Measurements from ENCODE around the gene MROH7.
"Not testable (repeated sequence)": the region's sequence is repeated elsewhere in the genome, so short reads cannot be mapped to it uniquely, and the experiment has no call there.

Gene MROH7

DNA sequence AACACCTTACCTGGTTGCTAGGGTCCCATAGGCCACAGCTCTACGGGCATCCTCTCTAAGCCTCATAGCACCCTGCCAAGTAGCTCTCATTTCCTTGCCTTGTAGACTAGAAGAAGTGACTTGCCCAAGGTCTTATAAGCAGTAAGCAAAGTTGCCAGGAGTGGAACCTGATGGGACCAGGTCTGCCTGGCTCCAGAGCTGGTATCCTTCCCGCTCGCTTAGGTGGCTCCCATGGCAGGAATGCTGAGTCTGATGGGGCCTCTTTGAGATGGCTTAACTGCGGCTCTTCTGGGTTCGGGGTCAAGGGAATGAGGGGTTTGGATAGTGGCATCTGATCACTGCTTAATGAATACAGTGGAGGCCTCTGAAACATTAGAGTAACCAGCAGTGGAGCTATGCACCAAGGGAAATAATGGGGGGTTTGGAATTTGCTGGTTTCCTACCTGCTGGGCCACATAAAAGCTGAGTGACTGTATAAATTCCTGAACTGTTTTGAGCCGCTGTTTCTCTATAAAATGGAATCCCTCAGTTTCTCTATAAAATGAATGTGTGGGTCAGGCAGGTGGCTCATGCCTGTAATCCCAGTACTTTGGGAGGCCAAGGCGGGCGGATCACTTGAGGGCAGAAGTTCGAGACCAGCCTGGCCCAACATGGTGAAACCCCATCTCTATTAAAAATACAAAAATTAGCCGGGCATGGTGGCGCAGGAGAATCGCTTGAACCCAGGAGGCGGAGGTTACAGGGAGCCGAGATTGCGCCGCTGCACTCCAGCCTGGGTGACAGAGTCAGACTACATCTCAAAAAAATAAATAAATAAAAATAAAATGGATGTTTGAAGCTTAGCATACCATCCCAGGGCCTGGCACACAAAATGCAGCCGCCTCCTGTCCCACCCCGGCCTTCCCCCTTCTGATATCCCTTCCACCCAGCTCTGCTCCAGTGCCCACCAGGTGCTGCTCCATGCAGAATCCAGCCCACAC lies 30.7 kb upstream of the MROH7 start:
- no peak for DNase-seq

DNA sequence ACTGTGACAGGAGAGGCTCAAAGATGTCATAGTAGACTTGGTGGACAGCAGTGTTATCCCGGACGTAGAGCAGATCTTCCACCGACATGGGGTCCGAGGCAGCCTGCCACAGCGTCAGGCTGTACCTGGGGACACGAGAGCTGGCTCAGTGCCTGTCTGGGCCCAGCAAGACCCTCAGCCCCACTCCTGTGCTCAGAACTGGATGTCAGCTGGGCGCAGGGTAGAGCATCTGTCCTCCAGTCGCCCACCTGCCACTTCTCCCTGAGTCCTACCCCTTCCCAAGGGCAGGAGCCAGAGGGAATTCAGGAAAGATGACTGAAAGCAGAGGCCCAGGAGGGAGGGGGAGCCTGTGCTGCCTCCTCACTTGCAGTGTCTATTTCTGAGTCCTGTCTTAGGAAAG lies 30.0 kb upstream of the MROH7 start:
- DNase-seq: peak in 1 of 2 experiments; percentile 62

DNA sequence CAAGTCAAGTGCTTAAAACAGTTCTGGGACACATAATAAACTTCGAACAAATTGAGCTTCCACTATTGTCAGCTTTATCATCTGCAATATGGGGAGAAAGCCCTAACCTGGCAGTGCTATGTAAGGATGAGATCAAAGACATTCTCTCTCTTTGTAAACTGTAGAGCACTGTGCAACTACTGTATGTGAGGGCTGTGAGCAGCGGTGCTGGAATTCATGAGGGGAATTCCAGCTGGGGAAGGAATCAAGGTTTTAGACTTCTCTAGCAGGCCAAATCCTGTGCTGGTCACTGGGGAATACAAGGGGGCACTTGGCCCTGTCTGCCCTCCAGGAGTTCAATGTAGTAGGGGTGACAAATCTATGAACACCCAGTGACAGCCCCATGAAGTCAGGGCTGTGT lies 27.6 kb upstream of the MROH7 start:
- no peak for DNase-seq

DNA sequence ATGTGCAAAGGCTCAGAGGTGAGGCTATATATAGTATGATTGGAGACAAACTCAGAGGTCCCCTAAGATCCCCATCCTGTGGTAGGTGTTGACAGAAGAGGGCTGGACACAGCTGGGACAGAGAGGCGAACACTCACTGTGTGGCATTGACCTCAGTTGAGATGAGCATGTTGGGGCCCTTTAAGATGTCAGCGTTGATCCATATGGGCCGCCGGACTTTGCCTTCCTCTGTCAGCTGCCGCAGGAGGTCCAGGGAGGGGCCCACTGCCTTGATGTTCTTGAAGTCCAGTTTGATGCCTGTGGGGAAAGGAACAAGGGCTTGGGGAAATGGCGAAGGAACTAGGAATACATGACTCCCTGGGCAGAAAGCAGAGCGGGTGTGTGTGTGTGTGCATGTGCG lies 27.0 kb upstream of the MROH7 start:
- no peak for DNase-seq

DNA sequence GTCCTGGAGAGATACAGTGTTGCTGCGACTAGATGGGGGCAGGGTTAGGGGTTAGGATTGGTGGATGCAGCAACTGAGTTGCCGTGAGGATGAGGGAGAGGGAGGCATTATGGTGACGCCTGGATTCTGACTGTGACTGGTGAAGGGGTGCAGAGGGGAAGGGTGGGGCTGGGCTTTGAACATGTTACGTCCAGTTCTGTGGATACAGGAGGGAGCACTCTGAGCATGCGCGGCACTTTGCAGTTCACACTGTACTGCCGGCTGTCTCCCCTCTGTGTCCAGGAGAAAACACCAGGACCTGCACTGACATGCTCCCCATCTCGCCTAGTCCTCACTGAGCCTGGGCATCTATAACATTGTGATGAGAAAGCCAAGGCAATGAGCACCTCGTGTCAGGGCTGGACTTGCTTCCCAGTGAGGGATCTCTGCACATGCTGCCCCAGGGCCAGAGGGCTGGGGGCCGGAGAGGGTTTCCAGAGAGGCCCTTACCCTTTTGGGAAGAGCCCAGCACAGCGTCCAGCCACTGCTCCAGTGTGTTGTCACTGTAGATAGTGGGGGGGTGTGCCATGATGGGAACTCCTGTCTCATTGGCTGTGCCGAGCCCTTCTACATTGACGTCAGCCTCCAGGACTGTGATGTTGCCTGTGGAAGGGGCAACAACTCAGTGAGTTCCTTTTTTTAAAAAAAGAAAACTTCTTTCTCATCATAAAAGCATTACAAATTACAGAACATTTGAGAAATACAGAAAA lies 25.9 kb upstream of the MROH7 start:
- no peak for DNase-seq

DNA sequence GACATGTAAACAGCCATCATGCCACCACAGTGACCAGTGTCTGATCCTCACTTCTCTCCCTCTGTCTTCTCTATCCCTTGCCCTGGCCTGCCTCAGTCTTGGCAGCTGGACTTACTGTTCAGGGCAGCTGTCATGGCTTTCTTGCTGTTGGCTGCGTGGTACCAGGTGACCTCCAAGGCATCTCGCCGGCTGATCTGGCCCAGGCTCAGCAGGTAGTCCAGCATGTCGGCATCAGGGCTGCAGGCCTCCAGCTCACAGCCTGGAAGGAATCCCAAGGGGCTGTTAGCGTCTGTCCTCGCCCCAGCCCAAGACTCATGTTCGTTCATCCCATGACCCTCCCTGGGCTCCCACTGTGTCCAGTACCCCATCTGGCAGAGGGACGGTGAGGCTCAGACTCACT lies 21.8 kb upstream of the MROH7 start:
- no peak for DNase-seq

DNA sequence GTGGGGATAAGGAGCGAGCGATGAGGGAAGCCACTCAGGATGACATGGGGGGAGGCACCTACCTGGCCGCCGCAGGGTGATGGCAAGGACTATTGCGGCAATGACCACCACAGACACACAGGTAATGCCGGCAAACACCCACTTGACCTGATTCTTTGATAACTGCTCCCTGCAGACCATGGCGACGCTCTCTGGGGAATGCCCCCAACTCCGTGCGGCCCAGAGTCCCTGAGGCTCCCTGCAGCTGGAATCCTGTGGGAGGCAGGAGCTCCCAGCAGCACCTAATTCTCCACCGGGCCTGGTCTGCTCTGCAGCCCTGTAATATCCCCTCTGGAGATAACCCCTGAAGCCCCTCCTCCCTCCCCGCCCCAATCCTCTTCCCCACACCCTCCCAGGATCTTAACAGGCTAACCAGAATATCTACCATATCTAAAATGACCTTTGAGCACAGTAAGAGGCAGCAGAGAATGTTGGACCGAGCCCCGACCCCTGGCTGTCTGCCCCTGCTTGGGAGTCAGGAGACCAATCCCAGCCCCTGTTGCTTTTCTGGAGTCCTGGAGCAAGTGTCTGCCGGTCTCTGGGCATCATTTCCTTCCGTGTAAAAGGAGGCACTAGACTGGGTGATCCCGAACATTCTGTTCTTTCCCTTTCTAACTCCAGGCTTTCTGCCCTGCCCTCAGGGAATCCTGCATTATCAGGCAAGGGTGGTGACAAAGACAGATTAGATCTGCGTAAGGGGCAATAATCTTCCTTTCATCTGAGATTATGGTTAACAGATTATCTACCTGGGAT lies 18.2 kb upstream of the MROH7 start, which contains the start of gene FAM151A:
Gene FAM151A (minus strand): TSS at position 310 of the 792 bp plus-strand sequence. CDS start 130 bp downstream, at position 180.
- no peak for DNase-seq

DNA sequence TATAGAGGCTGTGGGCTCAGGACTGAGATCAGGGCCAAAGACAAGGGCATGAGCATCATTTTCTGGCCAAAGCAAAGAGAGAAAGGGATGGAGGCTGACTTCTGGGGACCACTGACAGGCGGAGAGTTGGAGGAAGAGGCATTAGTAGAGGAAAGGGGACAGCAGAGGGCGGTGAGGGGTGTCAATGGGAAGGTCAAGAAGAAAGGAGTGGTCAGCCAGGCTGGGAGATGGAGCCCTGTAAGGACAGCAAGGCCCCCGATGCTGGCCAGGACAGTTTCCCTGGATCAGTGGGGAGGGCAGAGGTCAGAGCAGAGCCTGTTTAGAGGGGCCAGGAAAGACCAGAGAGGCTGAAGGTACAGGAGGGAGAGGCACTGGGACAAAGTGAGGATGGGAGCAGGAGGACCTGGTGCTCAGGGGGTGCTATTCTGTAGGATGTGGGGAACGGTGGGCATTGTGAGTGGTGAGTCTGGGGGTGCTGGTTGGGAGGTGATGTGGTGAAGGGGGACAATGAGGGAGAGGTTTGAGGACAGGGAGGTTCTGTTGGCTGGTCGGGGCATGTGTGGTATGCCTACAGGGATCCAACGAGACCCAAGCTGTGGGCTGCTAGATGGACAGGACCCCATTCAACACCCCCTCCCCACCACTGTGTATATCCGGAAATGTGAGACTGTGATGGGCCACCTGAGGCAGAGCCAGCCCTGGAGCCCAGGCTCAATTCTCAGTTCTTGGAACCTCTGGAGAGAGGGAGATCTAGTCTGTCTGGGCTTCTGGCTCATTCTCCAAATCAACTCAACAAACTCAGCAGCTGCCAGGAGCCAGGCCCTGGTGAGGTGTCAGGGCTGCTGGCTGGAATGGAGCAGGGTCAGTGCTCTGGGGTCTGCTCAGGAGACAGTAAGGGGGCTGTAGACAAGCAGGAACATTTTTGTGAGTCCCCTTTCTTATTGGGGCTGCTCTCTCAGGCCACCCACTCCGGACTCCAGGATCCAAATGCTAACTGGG lies 16.8 kb upstream of the MROH7 start:
- DNase-seq: no peak

DNA sequence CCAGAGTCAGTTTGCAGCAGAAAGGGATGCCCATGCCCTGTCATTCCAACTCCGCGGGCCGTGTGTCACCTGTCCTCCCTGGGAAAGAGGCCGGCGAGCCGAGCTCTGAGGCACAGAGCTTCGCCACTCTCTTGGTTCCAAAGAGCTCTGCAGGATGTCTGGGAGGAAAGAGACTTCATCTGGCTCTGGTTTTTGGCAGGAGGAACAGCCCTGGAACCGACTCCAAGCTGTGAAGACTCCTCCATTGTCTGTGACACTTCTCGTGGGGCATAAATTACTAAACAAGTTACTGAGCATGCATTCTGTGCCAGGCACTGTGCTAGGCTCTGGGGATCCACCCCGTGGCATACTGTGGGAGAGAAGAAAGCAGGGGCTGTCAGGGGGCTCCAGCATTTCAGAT lies 14.4 kb upstream of the MROH7 start:
- no peak for DNase-seq

DNA sequence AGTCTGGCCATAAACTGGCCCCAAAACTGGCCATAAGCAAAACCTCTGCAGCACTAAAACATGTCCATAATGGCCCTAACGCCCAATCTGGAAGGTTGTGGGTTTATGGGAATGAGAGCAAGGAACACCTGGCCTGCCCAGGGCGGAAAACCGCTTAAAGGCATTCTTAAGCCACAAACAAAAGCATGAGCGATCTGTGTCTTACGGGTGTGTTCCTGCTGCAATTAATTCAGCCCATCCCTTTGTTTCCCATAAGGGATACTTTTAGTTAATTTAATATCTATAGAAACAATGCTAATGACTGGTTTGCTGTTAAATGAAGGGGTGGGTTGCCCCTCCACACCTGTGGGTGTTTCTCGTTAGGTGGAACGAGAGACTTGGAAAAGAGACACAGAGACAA lies 5.8 kb upstream of the MROH7 start:
- DNase-seq: not testable (repeated sequence)

DNA sequence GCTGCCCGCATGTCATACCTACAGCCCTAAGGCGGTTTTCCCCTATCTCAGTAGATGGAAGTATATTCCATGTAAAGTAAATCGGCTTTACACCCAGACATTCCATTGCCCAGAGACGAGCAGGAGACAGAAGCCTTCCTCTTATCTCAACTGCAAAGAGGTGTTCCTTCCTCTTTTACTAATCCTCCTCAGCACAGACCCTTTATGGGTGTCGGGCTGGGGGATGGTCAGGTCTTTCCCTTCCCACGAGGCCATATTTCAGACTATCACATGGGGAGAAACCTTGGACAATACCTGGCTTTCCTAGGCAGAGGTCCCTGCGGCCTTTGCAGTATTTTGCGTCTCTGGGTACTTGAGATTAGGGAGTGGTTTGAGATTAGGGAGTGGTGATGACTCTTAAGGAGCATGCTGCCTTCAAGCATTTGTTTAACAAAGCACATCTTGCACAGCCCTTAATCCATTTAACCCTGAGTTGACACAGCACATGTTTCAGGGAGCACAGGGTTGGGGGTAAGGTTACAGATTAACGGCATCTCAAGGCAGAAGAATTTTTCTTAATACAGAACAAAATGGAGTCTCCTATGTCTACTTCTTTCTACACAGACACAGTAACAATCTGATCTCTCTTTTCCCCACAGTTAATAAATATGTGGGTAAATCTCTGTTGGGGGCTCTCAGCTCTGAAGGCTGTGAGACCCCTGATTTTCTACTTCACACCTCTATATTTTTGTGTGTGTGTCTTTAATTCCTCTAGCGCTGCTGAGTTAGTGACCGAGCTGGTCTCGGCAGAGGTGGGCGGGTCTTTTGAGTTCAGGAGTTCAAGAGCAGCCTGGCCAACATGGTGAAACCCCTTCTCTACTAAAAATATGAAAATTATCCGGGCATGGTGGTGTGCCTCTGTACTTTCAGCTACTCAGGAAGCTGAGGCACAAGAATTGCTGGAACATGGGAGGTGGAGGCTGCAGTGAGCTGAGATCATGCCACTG lies 4.8 kb upstream of the MROH7 start:
- peak; percentile 24 to 61 for DNase-seq

DNA sequence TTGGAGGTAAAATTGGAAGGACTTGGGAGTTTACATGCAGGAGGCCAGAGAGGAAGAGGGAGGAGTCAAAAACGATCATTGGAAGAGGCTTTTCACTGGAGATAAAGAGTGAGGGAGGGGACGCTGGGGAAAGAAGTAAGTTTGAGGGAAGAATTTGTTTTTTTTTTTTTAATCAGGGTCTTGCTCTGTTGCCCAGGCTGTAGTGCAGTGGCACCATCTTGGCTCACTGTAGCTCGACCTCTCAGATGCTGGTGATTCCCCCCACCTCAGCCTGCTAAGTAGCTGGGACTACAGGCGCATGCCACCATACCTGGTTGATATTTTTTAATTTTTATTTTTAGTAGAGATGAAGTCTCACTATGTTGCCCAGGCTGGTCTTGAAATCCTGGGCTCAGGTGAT lies 1.2 kb upstream of the MROH7 start:
- DNase-seq: no peak

DNA sequence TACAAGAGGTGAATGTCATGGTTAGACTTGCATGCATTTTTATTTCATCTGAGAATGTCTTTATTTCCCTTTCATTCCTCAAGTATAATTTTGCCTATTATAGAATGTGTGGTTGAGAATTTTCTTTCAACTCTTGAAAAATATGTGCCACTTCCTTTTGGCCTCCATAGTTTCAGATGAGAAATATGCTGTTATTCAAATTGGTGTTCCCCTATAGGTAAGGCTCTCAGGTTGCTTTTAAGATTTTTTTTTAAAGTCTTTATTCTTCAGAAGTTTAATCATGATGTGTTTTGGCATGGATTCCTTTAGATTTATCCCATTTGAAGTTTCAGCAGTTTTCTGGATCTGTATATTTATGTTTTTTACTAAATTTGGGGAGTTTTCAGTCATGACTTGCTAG lies 2.1 kb downstream of the MROH7 start:
- DNase-seq: no peak

DNA sequence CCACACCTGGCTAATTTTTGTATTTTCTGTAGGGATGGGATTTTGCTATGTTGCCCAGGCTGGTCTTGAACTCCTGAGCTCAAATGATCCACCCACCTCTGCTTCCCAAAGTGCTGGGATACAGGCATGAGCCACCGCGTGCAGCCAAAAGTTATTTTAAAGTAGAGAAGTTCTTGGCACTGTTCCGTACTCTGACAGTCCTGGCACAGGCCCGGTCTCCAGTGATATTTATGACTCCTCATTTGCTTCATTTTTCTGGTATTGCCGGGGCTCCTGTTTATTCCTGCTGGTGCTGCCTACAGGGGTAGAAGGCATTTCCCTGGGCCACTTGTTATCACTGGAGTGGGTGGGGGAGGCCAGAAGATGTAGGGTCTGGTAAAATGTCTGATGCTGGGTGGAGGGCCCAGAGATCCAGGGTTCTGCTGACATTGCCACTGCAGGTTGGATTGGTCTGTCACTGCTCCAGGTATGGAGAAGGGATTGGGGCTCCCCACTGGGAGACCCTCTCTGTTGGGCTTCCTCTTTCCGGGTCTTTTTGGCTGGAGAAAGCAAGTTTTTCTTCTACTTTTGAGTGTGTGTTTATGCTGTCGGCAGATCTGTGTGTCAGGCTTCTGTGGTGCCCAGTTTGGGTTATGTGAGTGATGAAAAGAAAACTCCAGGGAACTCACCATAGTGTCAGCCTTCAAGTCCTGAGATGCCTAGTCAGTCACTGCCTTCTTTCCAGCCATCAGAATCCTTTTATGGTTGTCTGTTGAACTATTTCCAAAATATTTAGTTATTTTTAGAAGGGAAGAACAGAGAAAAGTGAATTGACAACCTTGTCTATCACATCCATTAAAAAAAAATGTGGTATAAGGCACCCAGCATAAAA lies 4.5 kb downstream of the MROH7 start:
- DNase-seq: no peak

DNA sequence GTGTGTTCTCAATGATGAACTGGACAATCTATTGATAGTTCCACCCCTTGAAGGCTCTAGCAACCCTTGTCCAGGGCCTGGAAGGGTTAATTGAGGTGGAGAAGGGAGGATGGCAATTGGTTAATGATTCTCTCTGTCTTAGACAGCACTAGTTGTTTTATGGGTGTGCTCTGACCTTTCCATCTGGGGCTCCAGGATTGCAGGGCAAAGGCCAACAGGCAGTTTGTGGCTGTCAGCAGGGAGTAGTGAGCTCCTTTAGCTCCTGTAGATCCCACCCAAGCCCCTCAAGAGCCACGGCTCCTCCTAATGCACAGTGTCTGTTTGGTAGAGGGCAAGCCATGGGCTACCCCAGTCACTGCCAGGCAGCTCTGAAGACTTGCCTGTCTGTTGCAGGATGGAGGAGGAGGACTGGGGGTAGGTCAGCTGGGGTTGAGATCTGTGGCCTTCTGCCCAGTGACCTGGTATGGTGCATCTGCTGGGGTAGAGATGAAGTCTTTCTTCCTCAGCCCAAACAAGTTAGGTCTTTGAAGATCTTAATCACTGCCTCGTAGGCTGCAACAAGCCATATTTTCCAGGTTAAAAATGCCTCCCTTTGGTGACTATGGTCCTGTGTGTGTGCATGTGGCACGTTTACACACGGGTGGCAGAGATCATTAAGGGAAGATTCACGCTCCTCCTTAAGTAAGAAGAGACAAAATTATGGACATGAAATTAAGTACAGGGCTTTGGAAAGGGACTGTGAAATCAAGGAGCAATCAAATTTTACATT lies 7.7 kb downstream of the MROH7 start:
- DNase-seq: no peak

DNA sequence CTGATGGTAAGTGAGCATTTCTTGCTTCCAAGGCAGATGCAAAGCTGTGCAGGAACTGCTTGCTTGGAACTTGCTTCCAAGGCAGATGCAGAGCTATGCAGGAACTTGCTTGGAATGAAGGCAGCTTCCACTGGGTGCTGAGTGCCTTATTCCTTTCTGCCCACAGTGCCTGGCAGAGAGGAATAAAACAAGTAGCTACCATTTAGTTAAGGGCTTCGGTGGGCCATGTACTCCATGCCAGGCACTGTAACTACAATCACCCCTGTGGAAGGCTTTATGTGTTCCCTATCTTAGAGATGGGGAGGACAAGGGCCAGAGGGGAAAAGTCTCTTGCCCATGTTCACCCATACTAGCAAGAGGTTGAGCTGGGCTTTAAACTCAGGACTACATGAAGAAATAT lies 8.3 kb downstream of the MROH7 start:
- no peak for DNase-seq

DNA sequence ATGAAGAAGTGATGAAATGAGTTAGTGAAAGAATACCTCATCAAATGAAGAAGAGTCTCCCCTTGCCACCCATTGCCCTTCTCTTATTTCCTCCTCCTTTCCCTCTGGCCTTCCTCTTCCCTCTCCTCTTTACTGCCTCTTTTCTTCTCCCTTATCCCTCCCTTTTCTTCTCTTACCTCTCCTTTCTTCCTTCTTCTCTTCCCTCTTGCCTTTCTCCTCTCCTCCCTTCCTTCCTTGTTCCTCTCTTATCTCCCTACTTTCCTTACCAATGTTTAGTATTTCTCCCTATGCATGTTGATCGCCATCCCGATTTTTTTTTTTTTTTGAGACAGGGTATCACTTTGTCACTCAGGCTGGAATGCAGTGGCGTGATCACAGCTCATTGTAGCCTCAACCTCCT lies 8.8 kb downstream of the MROH7 start:
- DNase-seq: no peak

DNA sequence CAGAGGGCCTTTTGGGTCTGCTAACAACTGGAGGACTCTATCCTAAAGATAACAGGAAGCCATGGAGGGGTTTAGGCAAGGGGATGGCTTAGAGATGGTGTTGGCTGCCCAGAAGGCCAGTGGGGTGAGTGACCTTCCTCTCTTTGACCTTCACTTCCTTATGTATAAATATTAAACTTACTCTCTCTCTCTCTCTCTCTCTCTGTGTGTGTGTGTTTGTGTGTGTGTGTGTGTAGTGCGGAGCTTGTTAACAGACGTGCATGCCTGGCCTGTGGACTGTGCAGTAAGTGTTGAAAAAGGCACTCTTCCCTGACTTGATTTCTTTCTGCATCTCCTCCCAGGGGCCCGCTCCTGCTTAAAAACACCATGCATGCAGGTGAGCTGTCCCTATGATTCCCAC lies 10.0 kb downstream of the MROH7 start:
- no peak for DNase-seq

DNA sequence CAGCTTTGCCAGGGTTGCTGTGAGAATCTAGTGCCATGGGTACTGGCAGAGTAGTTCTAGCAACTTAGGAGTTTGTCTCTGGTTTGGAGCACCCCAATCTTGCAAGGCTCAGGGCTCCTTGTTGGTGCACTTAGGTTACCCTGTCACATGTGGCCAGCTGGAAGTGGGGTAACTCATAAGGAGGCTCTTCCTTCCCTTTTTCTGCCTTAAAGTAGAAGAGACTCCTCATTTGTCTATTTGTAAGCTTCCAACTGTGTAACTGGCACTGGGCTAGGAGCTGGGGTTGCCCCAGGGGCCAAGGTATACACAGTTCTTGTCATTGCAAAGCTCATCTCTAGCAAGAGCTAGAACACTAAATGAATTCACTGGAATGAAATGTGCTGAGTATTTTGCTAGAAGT lies 10.6 kb downstream of the MROH7 start:
- DNase-seq: no peak

All from NCI-H524 (cell line).